KG1 (cell line): Measurements from ENCODE around the gene CADPS.

ENCODE experiments used
- DNase-seq: peaks from one replicate; lab custom pipeline; 2025; lab: John Stamatoyannopoulos, UW

CADPS gene

DNA sequence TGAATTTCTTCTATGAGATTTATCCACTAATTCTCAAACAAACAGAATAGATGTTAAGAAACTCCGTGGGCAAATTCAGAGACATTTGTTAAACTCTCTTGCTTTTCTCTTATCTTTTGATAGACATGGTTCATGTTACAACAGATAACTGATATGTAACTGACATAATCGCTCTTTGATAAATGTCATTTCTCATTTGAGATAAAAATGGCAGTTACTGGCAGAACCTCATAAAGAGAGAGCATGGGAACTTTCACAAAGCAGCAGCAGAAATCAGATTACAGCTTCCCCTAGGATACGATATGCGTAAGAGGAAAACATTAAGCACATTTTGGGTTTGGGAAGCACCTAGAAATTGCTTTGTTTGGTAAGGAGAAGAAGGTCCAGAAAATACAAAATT, 126.1 kb downstream of the CADPS start:
- DNase-seq = no peak

DNA sequence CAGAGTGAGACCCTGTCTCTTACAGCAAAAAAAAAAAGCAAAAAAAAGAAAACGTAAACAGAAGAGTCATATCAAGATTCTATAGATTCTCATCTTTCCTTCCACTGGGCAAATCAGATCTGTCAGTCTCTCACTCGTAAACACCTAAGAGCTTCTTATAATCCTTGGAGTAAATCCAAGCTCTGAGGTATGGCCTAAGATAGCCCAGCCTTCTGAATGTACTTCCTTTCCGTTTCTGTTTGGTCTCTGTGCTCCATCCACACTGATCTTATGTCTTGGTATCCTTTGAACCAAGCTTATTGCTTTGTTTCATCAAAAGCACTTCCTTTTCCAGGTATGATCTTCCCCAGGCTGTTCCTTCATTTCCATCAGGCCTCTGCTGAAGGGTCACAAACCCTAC, 137.8 kb downstream of the CADPS start:
- no peak for DNase-seq

DNA sequence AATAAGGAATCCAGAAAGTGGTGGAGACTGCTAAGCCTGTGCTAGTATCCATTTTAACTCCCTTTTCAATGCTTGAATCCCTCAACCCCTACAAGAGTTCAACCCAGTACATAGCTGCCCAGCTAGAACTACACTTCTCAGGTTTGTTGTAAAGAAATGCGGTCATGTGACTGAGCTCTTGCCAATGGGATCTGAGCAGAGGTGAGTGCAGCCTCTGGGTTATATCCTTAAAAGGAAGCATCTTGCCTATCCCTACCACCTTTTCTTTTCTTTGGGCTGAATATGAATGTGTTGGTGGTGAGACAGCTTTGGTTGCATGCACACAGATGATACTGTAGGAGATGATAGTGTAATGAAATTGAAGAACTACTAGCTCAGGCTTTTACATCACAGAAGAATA, 139.7 kb downstream of the CADPS start:
- no peak for DNase-seq

DNA sequence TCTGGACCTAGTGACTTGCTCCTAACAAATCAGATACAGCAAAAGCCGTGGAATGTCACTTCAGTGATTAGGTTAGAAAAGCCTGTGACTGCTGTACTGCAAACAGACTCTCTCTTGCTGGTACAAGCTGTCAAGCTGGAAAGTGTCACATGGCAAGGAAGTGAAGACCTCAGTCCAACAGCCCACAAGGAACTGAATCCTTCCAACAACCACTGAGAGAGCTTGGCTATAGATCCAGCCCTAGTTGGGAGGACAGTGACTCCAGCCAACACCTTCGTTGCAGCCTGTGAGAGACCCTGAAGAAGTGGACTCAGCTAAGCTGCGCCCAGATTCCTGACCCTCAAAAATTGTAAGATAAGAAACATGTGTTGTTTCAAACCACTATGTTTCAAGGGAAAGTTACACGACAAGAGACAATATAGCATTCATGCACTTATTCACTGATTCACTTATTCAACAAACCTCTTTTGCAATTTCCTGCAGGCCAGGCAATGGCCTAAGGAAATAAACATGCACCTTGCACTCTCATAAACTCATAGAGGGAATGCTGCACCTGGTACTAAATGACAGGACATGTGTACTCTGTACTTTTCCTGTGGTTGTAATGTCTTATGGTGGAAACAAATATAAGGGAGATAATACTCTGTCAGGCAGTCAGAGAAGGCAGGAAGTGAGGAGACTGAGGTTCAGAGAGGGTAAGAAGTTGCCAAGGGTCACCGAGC, 142.9 kb downstream of the CADPS start:
- DNase-seq = no peak

DNA sequence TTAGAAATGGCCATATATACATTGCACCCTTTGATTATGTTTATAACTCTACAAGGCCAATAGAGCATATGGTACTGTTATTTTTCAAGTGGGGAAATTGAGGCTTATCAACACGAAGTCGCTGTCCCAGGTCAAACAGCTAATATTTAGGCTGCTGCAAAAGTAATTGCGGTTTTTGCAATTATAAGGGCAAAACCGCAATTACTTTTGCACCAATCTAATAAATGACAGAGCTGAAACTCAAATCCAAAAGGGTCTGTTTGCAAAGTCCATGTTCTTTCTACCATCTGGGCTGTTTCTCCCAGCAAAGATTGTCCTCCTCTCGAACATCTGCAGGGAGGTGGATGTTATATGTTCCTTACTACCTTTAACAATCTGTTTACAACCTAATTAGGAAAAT, 147.2 kb downstream of the CADPS start:
- no peak for DNase-seq

DNA sequence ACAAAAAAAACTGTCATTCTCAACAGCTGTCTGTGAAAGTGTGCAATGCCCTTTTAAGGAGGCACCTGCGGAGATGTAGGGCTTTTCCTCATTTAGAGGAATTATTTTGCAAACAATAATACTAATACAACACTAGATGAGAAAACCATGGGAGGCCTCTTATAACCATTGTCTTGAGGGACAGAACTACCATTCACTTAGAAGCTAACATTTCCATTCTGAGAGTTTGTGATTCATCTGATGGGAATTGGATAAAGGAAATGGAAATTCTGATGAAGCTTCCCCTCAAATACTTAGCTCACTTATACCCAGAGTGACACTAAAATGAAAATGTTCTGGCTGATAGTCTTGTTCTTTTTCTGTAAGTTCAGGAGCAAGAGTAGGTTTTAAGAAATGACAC, 147.7 kb downstream of the CADPS start:
- no peak for DNase-seq

DNA sequence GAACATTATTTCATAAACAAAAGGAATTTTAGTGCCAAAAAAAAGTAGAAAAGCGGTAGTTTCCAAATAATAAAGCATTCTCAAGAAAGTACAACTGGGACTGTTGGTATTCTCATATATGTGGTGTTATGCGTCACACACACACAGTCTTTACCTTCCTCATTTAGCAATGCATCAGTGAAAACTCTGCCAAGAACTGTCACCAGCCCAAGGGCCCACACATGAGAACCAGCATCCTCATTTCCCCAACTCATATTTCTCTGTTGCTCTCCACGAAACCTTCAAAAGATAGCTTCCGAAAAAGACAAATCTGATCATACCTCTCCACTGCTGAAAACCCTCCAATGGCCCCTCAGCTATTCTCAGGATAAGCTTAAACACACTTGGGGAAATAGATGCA, 150.7 kb downstream of the CADPS start:
- DNase-seq = no peak

DNA sequence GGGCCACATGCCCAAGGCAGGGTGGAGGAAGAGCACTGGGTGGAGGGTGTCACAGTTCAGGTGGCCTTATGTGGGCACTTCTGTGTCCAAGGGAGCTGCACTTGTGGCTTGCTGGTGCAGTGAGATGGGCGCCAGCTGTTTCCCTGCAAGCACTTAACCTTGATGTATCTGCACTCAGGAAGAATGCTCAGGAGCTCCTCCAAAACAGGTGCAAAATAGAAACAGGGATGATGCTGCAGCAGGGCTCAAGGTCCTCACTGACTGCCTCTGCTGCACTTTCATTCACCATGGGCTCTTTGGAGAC, 151.3 kb downstream of the CADPS start:
- DNase-seq = no peak

DNA sequence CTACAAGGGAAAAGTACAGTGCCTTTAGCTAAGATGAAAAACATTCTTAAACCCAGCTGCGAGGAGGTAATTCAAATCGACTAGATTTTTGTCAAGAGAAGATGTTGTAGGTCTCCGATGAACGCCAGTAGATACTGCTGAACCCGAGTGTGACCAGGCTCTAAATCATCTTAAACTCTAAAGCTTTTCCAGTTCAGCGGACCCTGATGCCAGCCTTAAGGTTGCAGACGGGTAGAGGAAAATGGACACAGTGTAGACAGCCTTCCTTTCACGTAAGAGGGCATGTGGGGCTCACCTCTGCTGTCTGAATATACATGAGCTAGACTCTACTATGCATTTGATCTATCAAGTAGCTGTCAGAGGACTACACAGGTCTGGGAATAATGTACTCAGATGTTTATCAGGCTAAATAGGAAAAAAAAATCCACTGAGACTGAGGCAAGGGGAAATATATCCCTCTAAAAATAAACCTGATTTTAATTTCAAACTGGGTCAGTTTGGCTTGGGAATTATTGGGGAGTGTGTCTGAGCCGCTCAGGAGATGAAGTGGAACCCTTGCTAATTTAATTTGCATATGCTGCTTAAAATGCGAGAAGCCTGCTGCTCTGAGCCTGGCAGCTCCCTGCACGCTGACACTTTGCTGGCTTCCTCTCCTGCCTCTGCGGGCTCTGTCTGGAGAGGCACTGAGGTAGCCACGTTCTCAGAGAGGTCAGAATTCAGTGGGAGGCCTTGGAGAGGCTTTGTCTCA, 151.9 kb downstream of the CADPS start:
- DNase-seq = no peak

DNA sequence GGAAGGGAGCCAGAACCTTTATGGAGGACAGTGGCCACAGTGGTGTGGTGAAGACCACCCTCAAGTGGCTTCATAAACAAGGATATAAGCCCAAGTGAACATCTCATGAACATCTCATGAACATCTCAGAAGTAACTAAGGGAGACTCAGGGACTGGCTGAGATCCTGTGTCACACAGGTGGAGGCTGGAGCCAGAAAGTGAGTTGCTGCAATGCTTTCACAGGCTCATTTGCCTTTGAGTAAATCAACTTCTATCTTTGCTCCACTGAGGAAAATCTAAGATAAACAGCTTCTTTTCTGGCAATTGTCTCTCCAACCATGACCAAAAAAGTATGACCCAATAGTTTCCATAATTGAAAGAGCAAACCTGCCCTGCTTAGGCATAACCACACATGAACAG, 152.9 kb downstream of the CADPS start:
- no peak for DNase-seq

DNA sequence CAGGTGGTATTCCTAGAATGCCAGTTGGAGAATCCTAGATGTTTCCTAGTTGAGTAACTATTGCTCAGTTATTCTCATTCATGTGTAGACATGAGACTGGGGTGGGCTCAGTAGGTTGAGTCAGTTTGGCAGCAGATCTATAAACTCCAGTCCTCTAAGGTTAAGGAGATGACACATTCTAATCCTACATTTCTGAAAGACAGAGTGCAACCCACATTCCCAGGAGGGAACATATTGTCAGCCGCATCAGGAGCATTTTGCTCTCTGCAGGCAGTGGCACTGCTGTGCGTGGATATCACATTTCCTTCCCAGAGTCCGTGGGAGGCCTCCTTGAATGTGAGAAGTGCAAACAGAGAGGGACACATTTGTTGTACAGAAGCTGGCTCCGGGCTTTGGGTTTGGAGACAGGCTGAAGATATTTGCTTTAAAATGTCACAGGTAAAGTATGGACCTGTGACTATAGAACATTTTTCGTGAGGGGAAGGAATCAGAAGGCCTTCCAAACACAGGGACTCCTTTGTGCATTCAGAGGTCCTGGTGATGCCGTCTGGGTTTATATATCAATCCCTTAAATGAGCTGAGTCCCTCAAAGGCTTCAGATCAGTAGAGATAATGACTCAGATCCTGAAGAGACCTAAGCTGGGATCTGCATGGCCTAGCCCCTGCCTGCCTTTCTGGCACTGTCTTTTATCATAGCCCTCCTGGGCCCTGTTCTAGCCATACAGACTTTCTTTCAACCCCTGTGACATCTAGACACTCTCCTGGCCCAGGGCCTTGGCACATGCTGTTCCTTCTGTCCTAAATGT, 156.5 kb downstream of the CADPS start:
- no peak for DNase-seq

DNA sequence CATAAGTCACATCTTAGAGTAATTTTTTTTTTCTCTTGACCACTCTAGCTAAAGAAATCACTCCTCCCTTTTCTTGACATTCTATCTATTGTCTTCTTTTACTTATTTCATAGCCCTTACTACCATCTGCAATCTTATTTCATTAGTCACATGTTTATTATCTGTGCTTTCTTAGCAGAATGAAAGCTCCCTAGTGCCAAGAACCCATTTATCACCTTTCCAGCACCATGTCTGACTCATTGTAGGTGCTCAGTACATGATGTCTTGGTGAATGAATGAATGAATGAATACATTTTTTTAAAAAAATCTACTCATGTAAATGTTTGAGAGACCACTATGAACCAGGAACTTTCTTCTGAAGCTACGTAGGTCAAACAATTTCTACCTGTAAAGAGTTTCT, 157.2 kb downstream of the CADPS start:
- no peak for DNase-seq

DNA sequence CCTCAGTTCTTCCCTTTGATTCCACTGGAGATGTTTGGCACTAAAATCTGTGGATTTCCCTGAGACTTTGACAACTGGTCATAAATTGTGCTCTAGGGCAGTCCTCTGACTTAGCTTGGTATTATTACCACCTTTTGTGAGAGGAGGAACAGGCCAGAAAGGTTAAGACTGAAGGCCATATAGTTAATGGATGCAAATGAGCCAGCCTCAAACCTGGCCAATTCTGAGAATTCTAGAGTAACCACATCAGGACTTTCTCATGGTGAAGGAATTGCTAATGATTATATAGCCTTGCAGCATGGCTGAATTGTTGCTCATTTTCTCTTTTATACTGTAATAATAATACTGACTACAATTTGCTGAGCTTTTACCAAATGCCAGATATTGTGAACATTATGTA, 162.5 kb downstream of the CADPS start:
- DNase-seq = no peak

DNA sequence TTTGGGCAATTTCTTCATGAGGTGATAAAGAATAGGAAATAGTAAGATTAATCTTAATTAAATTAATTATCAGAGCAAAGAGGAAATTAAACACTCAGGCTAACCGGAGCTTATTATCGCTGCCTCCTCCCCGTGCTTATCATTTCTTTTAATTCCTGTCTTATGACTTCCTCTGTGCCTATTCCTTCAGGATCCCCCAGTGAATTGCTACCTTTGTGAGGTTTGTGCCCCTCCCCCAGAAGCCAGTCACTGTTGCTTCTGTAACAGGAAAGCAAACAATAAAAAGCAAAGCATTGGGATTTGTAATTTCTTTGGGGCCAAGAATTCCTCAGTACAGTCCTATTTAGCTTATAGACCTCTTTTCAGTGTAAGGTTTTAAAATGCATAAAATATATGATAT, 164.5 kb downstream of the CADPS start:
- no peak for DNase-seq

DNA sequence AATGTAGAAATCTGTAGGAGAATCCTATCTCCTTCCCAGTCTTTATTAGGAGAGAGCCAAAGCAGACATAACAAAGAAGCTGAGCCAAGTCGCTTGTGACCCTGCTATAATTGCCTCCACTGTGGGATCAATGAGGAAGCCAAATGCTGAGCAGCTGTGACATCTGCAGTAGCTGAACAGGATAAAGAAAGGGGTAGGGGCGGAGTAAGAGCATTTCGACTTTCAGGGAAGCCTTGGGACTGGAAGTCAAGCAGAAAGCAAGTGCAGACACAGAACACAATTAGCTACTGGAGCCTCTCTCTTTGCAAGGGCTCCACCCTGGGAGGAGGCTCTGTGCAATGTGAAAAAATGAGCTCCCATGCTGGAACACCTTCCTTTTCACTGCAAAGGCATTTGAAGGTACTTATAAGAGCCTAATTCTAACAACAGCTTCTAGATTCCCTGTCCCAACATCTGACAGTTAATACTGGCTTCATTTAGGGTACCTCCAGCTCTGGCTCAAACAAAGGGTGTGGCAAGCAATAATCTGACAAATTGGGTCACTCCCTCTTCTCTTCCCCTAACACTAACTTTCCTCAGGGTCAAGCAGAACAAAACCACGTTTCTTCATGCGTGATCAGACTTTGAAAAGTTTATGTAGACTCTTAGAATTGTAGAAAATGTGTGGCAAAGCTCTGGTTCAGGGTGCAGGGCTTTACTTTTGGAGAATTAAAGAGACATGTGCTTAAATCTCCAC, 166.4 kb downstream of the CADPS start:
- DNase-seq = no peak

DNA sequence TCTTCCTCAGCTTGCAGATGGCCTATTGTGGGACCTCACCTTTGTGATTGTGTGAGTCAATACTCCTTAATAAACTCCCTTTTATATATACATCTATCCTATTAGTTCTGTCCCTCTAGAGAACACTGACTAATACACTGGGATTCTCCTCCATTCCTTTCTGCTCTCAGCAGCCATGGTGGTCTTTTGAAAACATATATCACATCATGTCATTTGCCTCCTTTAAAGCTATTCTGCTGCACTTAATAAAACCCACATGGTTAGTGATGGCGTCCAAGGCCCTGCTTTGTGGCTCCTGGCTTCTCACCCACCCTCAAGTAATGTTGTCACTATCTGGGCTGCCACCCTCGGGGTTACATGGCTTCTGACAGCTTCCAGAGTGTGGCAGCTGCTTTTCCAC, 169.5 kb downstream of the CADPS start:
- no peak for DNase-seq

DNA sequence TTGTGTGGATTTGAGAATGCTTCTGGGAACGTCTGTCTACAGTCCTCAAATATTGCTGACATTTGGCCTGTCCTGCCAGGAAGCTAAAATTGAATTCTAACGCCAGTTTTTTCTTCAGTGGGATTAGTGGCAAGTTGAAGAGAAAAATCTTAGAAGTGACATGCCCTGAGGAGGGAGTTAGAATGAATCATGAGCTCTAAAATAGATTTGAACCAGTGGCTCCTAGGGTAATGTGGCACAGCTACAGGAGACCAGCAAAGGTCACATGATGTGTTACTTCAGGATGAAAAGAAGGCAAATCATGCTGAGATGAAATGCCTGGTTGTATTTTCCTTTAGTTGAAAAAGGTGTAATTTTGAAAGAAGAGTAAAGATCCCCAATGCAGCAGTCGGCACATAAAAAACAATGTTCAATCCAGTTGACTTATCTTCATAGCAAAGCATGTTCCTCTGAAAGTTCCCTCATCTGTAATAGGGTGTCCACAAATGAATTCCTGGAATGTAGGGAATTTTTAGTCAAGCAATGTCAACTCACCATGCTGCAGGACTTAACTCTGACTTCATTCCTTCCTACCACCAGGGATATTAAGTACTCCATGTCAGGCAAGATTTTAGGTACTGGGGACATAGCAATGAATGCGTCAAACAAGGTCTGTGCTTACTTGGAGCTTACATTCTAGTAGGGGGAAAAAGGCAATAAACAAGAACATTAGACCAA, 171.6 kb downstream of the CADPS start:
- DNase-seq = no peak

DNA sequence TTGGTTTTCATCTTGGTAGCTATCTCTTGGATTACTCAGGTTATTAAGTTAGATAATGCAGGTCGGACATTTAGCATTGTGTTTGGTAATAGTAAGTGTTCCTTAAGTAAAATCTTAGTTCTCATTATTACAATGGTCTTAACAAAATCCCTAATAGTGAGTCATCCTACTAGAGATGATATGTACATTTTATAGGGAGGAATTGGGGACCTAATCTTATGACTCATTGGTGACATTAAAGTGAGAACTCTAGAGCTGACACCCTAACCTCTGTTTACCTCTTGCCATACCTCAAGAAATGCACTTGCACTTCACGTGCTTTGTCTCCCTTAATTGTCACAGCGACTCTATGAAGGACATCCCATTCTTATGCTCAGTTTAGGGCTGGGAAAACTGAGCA, 174.9 kb downstream of the CADPS start:
- no peak for DNase-seq

DNA sequence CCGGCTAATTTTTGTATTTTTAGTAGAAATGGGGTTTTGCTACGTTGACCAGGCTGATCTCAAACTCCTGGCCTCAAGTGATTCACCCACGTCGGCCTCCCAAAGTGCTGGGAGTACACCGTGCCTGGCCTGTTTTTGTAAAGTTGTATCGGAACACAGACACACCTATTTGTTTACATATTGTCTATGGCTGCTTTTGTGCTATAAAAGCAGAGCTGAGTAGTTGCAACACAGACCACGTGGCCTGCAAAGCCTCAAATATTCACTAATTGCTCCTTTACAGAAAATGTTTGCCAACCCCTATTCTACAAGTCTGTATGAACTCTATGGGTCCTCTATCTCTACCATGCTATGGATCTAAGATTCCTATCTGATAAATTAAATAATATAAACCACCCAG, 175.5 kb downstream of the CADPS start:
- no peak for DNase-seq

DNA sequence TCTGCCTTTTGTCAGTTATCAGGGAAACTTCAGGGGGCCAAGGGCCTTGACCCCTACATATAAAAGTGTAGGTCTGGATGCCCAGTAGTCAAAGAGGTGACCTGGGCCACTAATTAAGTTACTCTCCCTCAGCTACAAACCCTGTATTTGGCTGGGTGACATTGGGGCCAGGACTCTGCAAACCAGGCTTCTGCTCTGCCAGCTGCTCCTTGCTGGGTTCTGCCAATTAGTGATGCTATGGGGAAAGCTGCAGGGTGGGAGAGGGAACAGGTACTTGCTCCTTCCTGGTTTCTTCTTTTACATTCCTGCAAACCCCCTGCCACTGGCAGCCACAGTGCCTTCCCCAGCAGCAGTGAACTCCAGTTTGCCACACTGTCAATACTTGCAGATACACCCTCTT, 179.2 kb downstream of the CADPS start:
- no peak for DNase-seq

DNA sequence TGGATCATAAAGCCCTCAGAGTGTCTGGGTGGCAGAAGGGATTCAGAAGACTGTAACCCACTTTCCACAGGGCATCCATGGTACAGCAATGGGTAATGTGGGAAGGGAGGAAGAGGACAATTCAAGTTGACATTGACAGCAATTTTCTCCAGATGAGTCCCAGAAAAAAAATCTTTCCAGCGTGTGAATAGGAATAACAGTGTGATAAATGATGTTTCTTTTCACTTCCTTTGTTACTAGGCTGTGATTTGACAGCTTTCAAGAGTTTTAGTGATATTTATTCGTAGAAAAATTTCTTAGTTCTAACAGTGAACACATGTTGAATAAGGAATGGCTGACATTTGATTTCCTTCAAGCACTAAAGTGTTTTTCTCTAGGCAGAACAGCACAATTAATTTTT, 186.4 kb downstream of the CADPS start:
- DNase-seq = no peak

DNA sequence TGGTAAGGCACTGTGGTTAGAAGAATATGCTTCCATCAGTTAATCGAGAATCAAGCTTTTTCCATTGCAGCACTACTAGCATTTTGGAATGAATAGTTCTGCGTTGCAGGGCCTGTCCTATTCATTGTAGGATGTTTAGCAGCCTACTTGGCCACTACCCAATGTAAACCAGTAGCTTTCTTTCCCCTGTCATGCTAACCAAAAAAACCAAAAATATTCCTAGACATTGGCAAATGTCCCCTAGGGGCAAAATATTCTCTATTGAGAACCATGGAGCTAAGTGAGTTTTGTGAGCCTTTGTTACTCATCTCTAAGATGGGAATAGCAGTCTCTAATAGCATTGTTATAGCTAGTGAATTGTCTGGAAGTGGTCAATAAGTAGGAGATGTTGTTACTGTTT, 187.2 kb downstream of the CADPS start:
- DNase-seq = no peak
